GM18867 (cell line): ENCODE data around the gene SHANK1.
"Not testable (repeated sequence)": the region's sequence is repeated elsewhere in the genome, so short reads cannot be mapped to it uniquely, and the experiment has no call there.

Source experiments
- ATAC-seq: cut with Tn5 transposase; IDR thresholded peaks from one replicate; pipeline ENCODE4 v1.9.1; 2021; ENCODE audit warnings: mild to moderate bottlenecking, moderate library complexity; ENCODE audit not compliant: unreplicated experiment

The SHANK1 gene

DNA sequence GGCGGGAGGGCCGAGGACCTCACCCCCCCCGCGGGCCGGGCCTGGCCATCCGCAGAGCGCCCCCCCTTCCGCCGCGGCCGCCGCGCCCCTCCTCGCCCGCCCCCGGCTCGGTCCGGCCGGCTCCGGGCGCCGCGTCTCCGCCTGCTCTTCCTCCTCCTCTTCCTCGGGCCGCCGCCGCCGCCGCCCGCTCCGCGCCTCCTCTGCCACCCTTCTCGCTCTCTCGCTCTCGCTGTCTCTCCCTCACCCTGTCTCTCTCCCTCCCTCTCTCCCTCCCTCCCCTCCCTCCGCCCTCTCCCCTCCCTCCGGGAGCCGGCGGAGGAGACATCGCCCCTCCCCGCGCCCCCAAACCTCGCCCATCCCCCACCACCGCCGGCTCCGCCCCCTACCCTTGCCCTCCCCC is at the start of gene SHANK1:
TSS of gene SHANK1 (minus strand) at position 237 of the 400 bp plus-strand sequence. CDS start 2,883 bp downstream, outside the sequence.
- ATAC-seq = no peak

DNA sequence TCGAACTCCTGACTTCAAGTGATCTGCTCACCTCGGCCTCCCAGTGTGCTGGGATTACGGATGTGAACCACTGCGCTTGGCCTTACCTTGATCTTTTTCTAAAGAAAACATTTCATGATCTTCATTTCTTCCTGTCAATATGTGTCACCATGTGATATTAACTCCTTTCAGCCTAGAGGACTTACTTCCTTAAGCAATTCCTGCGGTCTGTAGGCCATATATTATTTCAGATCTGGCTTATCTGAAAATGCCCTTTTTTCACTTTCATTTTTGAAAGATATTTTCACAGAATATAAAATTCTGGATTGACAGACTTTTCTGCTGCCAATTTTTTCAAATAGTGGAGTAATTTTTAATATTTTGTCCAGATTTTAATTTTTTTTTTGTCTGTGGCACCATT is 48.7 kb upstream of the SHANK1 start:
- ATAC-seq = no peak

DNA sequence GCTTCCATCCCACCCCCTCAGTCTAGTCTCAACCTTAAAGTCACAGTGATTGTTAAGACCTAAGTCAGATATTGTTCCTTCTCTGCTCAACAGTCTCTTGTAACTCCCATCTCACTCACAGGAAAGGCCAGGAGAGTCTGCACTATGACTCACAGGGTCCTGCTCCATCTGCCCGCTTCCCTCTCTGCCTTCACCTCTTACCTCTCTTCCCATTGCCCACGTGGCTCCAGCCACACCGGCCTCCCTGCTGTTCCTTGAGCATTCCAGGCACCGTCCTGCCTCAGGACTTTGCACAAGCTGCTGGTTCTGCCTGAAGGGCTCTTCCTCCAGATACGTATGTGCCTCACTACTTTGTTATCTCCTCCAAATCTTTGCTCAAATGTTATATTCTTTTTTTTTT is 47.7 kb upstream of the SHANK1 start:
- ATAC-seq = not testable (repeated sequence)

DNA sequence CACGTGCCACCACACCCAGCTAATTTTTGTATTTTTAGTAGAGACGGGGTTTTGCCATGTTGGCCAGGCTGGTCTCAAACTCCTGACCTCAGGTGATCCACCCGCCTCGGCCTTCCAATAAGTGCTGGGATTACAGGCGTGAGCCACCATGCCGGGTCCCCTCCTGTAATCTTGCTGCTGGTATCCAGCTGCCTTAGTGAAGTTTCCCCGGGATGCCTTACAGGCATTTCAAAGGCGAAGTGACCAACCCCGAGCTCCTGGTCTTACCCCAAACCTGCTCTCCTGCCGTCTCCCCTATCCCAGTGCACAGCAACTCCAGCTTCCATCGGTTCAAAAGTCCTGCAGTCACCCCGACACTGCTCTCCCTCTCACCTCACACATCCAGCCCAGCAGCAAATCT is 47.1 kb upstream of the SHANK1 start:
- not testable (repeated sequence) for ATAC-seq

DNA sequence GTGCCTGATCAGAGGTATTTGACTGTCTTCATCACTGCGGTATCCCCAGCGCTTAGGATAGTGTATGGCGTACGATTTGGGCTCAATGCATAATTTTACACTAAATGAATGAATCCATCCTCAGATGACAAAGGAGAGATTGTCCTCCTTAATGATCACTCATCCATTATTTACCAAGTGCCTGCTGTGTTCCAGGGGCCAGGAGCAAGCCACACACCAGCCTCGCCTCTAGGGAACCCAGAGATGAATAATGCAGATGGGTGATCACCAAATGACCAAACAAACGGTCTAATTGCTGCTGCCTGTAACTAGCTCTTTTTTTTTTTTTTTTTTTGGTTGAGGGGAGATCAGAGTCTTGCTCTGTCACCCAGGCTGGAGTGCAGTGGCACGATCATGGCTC is 44.8 kb upstream of the SHANK1 start:
- no peak for ATAC-seq

DNA sequence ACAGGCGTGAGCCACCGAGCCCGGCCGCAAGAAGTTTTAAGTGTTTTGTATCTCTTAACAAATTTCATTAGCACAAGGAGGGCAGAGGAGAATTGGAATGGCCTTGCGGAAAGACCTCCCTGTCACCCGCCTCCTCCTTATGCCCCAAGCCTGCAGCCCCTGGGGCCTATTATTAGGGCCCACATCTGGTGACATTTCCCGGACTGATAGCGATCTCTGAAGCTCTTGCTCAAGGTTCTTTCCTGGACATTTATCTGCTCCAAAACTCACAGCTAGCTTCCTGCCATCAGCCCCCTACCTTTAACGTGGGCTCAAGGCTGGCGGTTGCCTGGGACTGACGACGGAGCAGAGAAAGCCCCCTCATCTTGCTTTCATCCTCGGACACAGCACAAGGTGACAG is 43.9 kb upstream of the SHANK1 start:
- ATAC-seq = not testable (repeated sequence)

DNA sequence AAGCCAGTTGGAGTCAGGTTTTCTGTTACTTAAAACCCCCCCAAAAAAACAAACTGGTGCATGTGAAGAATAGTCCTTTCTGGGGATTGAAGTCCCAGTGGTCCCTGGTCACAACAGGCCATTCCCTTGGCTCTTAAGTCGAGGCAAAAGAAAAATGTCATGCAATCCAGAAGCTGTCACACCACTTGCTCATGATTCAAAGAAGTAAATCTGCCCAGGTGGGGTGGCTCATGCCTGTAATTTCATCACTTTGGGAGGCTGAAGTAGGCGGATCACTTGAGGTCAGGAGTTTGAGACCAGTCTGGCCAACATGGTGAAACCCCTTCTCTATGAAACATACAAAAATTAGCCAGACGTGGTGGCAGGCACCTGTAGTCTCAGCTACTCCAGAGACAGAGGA is 41.9 kb upstream of the SHANK1 start:
- ATAC-seq = not testable (repeated sequence)

DNA sequence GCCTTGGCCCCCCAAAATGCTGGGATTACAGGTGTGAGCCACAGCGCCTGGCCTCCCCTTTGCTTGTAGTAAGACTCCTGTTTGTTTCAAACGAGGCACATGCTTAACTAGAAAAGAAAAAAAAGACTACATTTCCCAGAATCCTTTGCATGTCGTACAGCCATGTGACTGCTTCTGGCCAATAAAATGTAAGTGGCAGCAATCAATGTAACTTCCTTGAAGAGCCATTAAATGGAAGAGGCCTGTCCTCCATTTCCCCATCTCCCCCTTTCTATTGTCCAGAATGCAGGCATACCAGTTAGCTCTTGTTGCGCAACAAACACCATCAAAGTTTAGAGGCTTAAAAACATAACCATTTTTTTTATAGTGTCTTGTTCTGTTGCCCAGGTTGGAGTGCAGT is 40.3 kb upstream of the SHANK1 start:
- ATAC-seq = no peak

DNA sequence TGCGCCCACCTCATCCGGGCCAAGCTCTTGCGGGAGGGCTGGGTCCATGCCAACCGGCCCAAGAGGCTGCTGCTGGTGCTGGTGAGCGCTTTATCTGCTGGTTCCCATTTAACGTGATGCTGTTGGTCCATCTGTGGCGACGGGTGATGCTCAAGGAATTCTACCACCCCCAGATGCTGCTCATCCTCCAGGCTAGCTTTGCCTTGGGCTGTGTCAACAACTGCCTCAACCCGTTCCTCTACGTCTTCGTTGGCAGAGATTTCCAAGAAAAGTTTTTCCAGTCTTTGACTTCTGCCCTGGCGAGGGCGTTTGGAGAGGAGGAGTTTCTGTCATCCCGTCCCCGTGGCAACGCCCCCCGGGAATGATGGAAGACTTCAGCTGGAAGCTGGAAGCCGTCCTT is 39.5 kb upstream of the SHANK1 start:
- not testable (repeated sequence) for ATAC-seq

DNA sequence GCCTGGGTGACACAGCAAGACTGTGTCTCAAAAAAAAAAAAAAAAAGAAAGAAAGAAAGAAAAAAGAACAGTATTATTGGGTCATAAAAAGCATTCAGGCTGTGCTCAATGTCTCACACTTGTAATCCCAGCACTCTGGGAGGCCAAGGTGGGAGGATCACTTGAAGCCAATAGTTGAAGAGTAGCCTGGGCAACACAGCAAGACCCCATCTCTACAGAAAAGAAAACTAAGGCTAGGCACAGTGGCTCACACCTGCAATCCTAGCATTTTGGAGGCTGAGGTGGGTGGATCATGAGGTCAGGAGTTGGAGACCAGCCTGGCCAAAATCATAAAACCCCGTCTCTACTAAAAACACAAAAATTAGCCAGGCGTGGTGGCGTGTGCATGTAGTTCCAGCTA is 38.0 kb upstream of the SHANK1 start:
- ATAC-seq = not testable (repeated sequence)

DNA sequence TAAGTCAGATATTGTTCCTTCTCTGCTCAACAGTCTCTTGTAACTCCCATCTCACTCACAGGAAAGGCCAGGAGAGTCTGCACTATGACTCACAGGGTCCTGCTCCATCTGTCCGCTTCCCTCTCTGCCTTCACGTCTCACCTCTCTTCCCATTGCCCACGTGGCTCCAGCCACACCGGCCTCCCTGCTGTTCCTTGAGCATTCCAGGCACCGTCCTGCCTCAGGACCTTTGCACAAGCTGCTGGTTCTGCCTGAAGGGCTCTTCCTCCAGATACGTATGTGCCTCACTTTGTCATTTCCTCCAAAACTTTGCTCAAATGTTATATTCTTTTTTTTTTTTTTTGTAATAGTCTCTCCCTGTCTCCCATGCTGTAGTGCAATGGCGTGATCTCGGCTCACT is 36.6 kb upstream of the SHANK1 start:
- ATAC-seq = not testable (repeated sequence)

DNA sequence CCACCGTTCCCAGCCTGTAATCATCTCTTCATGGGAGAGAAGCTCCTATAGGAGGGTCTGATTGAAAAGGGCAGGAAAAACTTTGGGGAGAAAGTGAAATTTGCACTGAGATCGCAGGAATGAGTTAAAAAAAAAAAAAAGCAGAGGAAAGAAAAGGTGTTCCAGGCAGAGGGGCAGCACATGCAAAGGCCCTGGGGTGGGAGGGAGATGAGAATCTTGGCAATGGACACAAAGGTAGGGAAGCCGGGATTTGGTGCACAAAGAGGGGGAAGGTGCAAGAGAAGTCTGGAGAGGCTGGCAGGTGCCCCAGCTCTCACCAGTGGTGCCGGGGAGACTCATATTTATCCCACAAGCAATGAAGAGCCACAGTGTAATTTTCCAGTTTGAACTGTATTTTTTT is 34.3 kb upstream of the SHANK1 start:
- no peak for ATAC-seq

DNA sequence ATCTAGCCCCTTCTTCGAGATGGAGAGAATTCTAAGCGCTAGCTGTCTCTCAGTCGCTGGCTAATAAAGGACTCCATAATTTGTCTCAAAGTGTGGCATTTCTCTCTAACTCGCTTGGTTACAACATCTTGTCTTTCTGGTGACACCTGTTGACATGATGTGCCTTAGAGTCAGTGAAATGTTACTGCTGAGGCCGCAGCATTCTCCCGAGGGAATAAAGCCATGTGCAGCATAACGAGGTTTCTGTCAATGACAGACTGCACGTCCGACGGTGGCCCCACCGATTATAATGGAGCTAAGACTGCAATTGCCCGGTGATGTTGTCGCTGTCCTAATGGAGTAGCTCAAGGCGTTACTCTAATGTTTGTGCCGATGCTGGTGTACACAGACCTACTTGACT is 30.4 kb upstream of the SHANK1 start:
- no peak for ATAC-seq

DNA sequence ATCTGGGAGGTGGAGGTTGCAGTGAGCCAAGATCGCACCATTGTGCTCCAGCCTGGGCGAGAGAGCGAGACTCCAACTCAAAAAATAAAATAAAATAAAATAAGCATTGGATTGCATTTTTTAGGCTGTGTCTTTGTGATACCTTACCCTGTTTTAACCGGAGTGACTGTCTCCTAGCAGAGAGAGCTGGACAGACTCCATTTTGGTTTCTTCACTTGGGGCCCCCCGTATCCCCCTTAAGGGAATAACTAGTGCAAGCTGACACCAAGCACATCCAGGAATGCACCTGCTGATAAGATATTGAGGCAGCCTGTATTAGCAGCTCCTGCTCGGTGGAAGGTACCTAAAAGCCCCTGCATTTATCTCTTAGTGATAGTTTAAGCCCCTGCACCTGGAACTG is 29.9 kb upstream of the SHANK1 start:
- no peak for ATAC-seq

DNA sequence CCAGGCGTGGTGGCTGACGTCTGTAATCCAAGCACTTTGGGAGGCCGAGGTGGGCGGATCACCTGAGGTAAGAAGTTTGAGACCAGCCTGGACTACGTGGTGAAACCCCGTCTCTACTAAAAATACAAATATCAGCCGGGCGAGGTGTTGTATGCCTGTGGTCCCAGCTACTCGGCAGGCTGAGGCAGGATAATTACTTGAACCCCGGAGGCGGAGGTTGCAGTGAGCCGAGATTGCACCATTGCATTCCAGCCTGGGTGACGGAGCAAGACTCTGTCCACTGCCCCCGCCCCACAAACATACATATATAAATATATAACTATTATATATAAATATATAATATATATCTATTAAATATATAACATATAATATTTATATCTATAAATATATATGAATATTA is 27.5 kb upstream of the SHANK1 start:
- ATAC-seq = not testable (repeated sequence)

DNA sequence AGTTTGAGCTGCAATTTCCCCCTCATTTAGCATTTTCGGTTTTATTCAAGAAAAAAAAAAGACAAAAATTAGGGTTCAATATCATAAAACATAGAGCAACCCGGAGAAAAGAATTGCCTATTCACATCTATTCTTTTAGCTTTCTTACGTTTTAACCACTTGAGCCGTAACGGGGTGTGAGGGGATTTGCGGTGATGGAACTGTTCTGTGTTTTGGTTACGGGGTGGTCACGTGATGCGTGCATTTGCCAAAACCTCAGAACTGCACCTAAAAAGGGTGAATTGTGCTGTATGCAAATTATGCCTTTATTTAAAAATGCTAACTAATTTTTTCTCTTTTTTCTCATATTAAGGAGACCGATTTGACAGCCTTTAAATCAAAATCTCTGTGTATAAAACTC is 25.6 kb upstream of the SHANK1 start:
- no peak for ATAC-seq

DNA sequence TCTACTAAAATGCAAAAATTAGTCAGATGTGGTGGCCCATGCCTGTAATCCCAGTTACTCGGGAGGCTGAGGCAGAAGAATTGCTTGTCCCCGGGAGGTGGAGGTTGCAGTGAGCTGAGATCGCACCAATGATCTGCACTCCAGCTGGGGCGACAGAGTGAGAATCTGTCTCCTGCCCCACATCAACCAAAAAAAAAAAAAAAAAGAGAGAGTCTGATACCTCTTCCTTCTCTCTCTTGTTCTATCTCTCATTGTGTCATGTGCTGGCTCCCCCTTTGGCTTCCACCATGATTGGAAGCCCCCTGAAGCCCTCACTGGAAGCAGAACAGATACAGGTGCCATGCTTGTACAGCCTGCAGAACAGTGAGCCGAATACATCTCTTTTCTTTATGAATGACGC is 23.9 kb upstream of the SHANK1 start:
- no peak for ATAC-seq

DNA sequence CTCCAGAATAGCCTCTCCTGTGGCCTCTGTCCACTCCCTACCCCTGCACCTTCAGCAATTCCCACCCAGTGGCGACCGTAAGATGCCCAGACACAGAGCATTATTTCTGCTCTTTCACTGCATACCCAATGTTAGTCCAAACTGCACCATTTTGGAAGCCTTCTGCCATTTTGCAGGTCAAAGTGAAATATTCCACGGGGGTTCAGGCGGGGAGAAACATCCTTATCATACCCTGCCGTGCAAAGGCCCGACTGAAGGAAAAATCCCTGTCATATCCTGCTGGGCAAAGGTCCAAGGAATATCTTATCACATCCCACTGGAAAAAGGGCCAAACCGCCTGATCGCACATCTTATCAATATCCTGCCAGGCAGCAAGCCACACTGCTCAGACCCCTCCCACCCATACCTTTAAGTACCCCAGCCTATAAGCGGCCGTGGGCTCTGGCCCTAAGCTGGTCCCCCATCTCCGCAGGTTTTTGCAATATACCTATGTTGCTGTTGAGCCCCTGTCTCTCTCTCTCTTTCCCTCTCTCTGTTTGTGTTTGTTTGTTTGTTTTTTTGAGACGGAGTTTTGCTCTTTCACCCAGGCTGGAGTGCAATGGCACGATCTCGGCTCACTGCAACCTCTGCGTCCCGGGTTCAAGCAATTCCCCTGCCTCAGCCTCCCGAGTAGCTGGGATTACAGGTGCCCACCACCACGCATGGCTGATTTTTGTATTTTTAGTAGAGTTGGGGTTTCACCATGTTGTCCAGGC is 21.8 kb upstream of the SHANK1 start:
- ATAC-seq = no peak

DNA sequence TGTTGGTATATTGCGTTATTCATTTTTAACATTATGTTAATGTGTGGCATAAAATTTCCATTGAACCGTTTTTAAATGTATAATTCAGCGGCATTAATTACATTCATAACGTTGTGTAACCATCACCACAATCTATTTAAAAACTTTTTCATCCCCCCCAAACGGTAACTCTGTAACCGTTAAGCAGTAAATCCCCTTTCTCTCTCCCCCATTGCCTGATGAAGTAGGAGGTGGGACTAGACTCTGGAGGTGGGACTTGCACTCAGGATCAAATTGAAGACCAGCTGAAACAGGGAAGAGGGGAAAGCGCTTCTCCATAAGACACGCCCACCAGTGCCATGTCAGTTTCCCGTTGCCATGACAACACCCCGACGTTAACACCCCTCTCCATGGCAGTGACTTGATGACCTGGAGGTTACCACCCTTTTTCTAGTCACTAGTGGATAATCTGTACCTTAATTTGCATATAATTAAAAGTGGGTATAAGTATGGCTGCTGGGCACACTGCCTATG is 20.4 kb upstream of the SHANK1 start:
- no peak for ATAC-seq

DNA sequence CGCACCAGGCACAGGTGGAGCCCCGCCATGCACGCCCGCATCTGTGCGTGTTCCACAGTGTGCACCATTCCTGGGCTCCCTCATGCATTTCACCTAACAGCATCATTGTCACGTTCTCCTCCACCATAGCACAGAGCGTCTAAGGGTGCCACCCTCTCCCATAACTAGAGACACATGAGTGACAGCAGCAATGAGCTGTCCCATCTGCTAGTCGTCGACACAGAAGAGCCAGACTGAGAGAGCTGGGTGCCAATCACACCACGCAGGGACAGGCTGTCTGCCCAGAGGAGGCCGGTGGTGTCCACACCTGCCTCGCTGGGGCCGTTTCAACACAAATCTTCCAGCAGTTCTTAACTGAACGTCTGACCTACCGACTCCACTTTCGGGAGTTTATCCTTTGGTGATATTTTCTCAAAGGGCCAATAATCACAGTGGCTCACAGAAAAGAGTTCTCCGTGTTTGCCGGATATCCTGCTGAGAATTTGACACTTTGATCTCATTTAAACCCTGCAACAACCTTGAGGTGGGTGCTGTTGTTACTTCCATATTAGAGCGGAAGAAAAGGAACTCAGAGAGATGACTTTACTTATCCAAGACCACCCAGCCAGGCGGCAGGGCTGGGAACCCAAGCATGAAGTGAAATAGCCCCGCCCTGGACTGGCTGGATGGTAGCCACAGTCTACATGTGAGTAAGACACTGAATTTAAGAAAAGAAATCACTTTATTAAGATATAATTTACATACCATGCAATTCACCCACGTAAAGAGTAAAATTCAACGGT is 19.7 kb upstream of the SHANK1 start:
- no peak for ATAC-seq

DNA sequence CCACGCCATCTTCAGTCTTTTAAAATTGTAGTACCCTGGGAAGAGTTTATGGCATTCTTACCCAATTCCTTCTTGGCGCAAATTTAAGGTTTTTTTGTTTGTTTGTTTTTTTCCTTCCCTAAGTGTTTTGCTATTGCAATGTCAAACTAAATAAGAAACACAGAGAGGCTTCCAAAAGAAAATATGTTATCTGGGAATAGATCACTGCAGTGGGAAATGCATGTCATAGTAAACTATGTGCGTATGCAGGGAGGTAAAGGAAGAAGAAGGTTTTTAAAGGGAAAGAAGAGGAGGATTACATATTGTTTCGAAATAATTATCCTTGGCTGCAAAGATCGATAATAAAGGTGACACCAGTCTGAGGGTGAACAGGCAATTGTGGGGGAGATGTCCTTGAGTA is 16.7 kb upstream of the SHANK1 start:
- no peak for ATAC-seq

DNA sequence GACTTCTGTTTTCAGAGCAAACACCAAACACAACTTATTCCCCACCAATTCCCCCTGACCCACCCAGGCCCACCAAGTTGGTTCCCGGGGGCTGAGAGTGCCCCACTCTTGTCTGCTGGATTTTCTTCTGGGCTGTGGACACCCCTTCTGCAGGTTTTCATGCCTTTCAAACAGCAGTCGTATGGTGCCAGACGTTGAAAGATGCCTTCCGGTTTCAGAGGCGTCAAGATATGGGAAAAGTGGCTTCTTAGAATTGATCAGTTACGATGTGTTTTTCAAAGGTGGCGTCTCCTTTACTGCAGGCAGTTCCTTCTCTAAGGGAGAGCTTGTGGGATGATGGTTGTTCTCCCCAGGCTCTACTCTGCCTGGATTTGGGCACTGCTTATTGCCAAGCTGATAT is 16.3 kb upstream of the SHANK1 start:
- no peak for ATAC-seq
